Neuronal stem cell (in vitro differentiated cells): ENCODE measurements around the gene EVA1A.
A peak's percentile ranks its signal among the peaks of the same experiment; 100 is the strongest.

Experiments
- DNase-seq: peaks from one replicate; pipeline ENCODE4 v3.0.0-alpha.2; 2013; ENCODE audit warnings: low spot score
- H2AFZ ChIP-seq: one replicate; pipeline ENCODE4 v1.6.1; 2013; ENCODE audit warnings: mild to moderate bottlenecking, low read length, inconsistent platforms
- H2AK5ac ChIP-seq: 2 replicates; pipeline ENCODE4 v1.6.1; 2013; ENCODE audit warnings: low read depth, mild to moderate bottlenecking, inconsistent platforms, low read length, moderate library complexity, mixed read lengths
- H2BK120ac ChIP-seq: 2 replicates; pipeline ENCODE4 v1.6.1; 2013; ENCODE audit warnings: low read depth, mild to moderate bottlenecking, inconsistent platforms, low read length, moderate library complexity, mixed read lengths
- H2BK12ac ChIP-seq: one replicate; pipeline ENCODE4 v1.6.1; 2013; ENCODE audit warnings: low read length, inconsistent platforms
- H2BK15ac ChIP-seq: 2 replicates; pipeline ENCODE4 v1.6.1; 2013; ENCODE audit warnings: mild to moderate bottlenecking, low read length, inconsistent platforms, mixed read lengths
- H2BK5ac ChIP-seq: one replicate; pipeline ENCODE4 v1.6.1; 2013; ENCODE audit warnings: inconsistent platforms, mild to moderate bottlenecking, low read length, moderate library complexity
- H3K14ac ChIP-seq: one replicate; pipeline ENCODE4 v1.6.1; 2013; ENCODE audit warnings: low read length, inconsistent platforms
- H3K18ac ChIP-seq: 2 replicates; pipeline ENCODE4 v1.6.1; 2013; ENCODE audit warnings: low read length, inconsistent platforms
- H3K23ac ChIP-seq: 2 replicates; pipeline ENCODE4 v1.6.1; 2013; ENCODE audit warnings: low read depth, mild to moderate bottlenecking, mixed read lengths, low read length, inconsistent platforms; ENCODE audit not compliant: poor library complexity
- H3K27ac ChIP-seq: replicated peaks from 3 replicates; pipeline ENCODE4 v1.5.1; 2013; ENCODE audit warnings: low read length, inconsistent platforms
- H3K27me3 ChIP-seq, 3 experiments: 2 replicates each; pipeline ENCODE4 v1.6.1; 2013; ENCODE audit warnings: low read length in 3 of 3, mild to moderate bottlenecking in 2 of 3, inconsistent platforms in 1 of 3, low read depth in 1 of 3, mixed read lengths in 1 of 3, moderate library complexity in 1 of 3; ENCODE audit not compliant: control insufficient read depth in 3 of 3, insufficient read depth in 3 of 3
- H3K36me3 ChIP-seq, 2 donors: replicated peaks in 1 of 2; 2 replicates each; pipeline ENCODE4 v1.6.1; 2013; ENCODE audit warnings: low read length in 2 of 2; ENCODE audit not compliant: control insufficient read depth in 2 of 2, insufficient read depth in 2 of 2
- H3K4ac ChIP-seq: 2 replicates; pipeline ENCODE4 v1.6.1; 2013; ENCODE audit warnings: inconsistent platforms, mild to moderate bottlenecking, low read length, moderate library complexity
- H3K4me1 ChIP-seq, 2 donors: 1 replicate in 1 of 2; 2 replicates in 1 of 2; pipeline ENCODE4 v1.6.1; 2013; ENCODE audit warnings: low read length in 2 of 2, low read depth in 1 of 2; ENCODE audit not compliant: control insufficient read depth in 2 of 2, insufficient read depth in 1 of 2
- H3K4me2 ChIP-seq: one replicate; pipeline ENCODE4 v1.6.1; 2013; ENCODE audit warnings: mild to moderate bottlenecking, low read length, inconsistent platforms; ENCODE audit not compliant: insufficient read depth, poor library complexity, severe bottlenecking
- H3K4me3 ChIP-seq, 2 donors: 2 replicates each; pipeline ENCODE4 v1.5.1; 2013; ENCODE audit warnings: low read length in 2 of 2, mild to moderate bottlenecking in 2 of 2, inconsistent platforms in 1 of 2, moderate library complexity in 1 of 2
- H3K79me1 ChIP-seq: one replicate; pipeline ENCODE4 v1.6.1; 2013; ENCODE audit warnings: low read depth, mild to moderate bottlenecking, inconsistent platforms, low read length, moderate library complexity
- H3K9ac ChIP-seq: one replicate; pipeline ENCODE4 v1.6.1; 2013; ENCODE audit warnings: mild to moderate bottlenecking, low read depth, low read length, inconsistent platforms; ENCODE audit not compliant: poor library complexity
- H3K9me3 ChIP-seq, 2 donors: replicated peaks in 1 of 2; 2 replicates each; pipeline versions ENCODE3 to v1.6.1; 2013; ENCODE audit warnings: low read length in 2 of 2, mild to moderate bottlenecking in 2 of 2, inconsistent platforms in 1 of 2, low read depth in 1 of 2, mixed read lengths in 1 of 2, moderate library complexity in 1 of 2; ENCODE audit not compliant: control insufficient read depth in 2 of 2, insufficient read depth in 1 of 2
- H4K8ac ChIP-seq: one replicate; pipeline ENCODE4 v1.6.1; 2013; ENCODE audit warnings: low read depth, mild to moderate bottlenecking, inconsistent platforms, low read length, moderate library complexity
- H4K91ac ChIP-seq: one replicate; pipeline ENCODE4 v1.6.1; 2013; ENCODE audit warnings: low read length, low read depth, mild to moderate bottlenecking, inconsistent platforms; ENCODE audit not compliant: poor library complexity
- WGBS, 2 donors: extraction: QIAGEN DNeasy Blood & Tissue Kit; methylation state at CpG; one replicate each; pipeline ENCODE4 v1.1.7; 2013; ENCODE audit warnings: missing lambda C conversion rate in 2 of 2, mixed read lengths in 1 of 2; ENCODE audit not compliant: insufficient read length in 2 of 2, insufficient replicate concordance in 1 of 2; ENCODE audit errors: extremely low coverage in 2 of 2; 5-methylcytosine and 5-hydroxymethylcytosine counted together

The EVA1A gene

GRCh38 chr2:75497256-75497655 lies 63.5 kb downstream of the EVA1A start:
- H3K27me3 ChIP-seq = no peaks in the 10 kb centered on the region
- no CpG with 5 or more reads among the region's 5 CpGs for WGBS, 2 donors
- H3K9ac ChIP-seq = no peak overlapping the region
- no peak overlapping the region for H4K8ac ChIP-seq
- DNase-seq = no peak
- no peak overlapping the region for H3K18ac ChIP-seq
- no peak overlapping the region for H3K4me2 ChIP-seq
- H2AK5ac ChIP-seq = no peak overlapping the region
- no peak overlapping the region for H3K4me3 ChIP-seq
- no peak overlapping the region for H2BK12ac ChIP-seq
- no peak overlapping the region for H2BK5ac ChIP-seq
- H3K4me1 ChIP-seq = peaks cover 0 to 10% of the 10 kb centered on the region in 2 donors
- H3K27ac ChIP-seq = no peak overlapping the region
- no peak overlapping the region for H4K91ac ChIP-seq
- no peak overlapping the region for H2AFZ ChIP-seq
- H3K9me3 ChIP-seq = no peaks in the 10 kb centered on the region
- H3K4ac ChIP-seq = no peak overlapping the region
- no peak overlapping the region for H3K14ac ChIP-seq
- no peaks in the 10 kb centered on the region for H3K36me3 ChIP-seq
- H2BK15ac ChIP-seq = no peak overlapping the region
- no peaks in the 10 kb centered on the region for H3K79me1 ChIP-seq
- no peak overlapping the region for H2BK120ac ChIP-seq
- H3K23ac ChIP-seq = no peak overlapping the region

DNA sequence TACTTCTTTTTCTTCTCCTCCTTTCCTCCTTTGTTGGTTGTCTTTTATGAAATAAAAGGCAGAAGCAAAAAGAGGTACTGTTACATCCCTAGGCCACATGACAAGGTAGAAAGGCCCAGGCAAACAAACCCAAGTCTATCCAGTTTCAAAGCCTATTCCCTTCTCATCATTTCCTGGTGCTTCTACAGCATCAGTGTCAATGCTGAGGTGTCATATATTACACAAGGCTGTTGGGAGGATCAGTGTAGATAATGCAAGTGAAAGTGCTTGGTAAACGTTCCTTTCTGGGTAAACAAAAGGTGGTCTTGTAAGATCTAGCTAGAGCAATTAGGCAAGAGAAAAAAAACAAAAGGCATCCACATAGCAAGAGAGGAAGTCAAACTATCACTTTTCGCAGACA lies 64.9 kb downstream of the EVA1A start:
- Histone ChIP-seq H2AFZ (no peak overlapping the region), H2AK5ac (no peak overlapping the region), H3K23ac (no peak overlapping the region), H3K79me1 (no peaks in the 10 kb centered on the region), H3K18ac (no peak overlapping the region), H2BK5ac (no peak overlapping the region), H4K8ac (no peak overlapping the region), H3K36me3 (no peaks in the 10 kb centered on the region), H3K4me3 (no peak overlapping the region), H3K27me3 (no peaks in the 10 kb centered on the region), H2BK120ac (no peak overlapping the region), H3K4ac (no peak overlapping the region), H3K4me1 (peaks cover 0 to 3% of the 10 kb centered on the region in 2 donors), H3K27ac (no peak overlapping the region), H2BK12ac (no peak overlapping the region), H4K91ac (no peak overlapping the region), H3K9ac (no peak overlapping the region), H3K9me3 (no peaks in the 10 kb centered on the region), H3K14ac (no peak overlapping the region), H2BK15ac (no peak overlapping the region), H3K4me2 (no peak overlapping the region)
- no peak for DNase-seq
- WGBS, 2 donors = no CpG with 5 or more reads among the region's 2 CpGs

DNA sequence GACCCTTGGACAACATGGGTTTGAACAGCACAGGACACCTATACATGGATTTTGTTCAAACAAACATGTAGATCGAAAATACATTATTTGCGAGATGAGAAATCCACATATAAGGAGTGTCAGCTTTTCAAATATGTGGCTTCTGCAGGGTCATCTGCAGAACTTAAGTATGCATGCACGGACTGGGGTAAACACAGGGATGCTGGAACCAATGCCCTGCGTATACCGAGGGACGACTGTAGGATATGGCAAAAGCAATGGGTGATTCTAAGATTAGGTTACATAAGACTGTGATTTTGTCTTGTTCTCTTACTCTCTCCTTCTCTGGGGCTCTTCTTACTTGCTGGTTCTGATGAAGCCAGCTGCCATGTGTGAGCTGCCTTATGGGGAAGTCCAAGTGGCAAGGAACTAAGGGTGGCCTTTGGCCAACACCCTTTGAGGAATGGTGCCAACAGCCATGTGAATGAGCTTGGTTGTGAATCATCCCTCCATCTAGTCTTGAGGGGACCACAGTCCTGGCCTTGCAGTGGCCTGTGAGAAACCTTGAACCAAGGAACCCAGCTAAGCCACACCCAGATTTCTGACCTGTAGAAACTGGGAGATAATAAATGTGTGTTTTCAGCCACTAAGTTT lies 66.5 kb downstream of the EVA1A start:
- Histone ChIP-seq H3K4ac (no peak overlapping the region), H3K9ac (no peak overlapping the region), H2BK12ac (no peak overlapping the region), H2AFZ (no peak overlapping the region), H3K9me3 (no peaks in the 10 kb centered on the region), H2BK15ac (no peak overlapping the region), H4K91ac (no peak overlapping the region), H3K79me1 (no peaks in the 10 kb centered on the region), H3K4me2 (no peak overlapping the region), H2AK5ac (no peak overlapping the region), H4K8ac (no peak overlapping the region), H3K36me3 (no peaks in the 10 kb centered on the region), H3K18ac (no peak overlapping the region), H2BK120ac (no peak overlapping the region), H3K4me1 (no peaks in the 10 kb centered on the region), H3K4me3 (no peak overlapping the region), H3K27me3 (no peaks in the 10 kb centered on the region), H3K14ac (no peak overlapping the region), H3K23ac (no peak overlapping the region), H3K27ac (no peak overlapping the region), H2BK5ac (no peak overlapping the region)
- DNase-seq = no peak
- no CpG with 5 or more reads among the region's 6 CpGs for WGBS, 2 donors

DNA sequence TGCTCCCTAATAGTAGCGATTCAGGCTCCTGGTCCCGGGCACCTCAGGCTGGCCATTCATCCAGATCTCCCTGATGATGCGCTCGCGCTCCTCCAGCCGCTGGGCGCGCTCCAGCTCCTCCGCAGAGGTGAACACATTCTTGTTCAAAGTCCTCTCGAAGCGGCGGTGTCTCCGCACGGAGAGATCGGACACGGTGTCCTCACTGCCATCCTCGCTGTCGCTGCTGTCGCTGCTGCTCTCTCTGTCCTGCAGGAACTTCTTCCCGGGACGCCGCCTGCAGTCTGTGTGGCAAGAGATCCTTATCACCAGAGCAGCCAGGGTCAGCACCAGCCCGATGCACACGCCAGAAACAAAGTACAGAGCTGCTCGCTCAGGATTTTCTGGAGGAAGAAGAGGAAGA lies 67.5 kb downstream of the EVA1A start:
- Histone ChIP-seq H2BK15ac (no peak overlapping the region), H3K4me1 (no peaks in the 10 kb centered on the region), H2BK120ac (no peak overlapping the region), H2AK5ac (no peak overlapping the region), H3K27me3 (no peaks in the 10 kb centered on the region), H2BK5ac (no peak overlapping the region), H4K91ac (no peak overlapping the region), H3K27ac (no peak overlapping the region), H3K4me3 (no peak overlapping the region), H3K4me2 (no peak overlapping the region), H3K4ac (no peak overlapping the region), H2AFZ (no peak overlapping the region), H3K9ac (no peak overlapping the region), H3K14ac (no peak overlapping the region), H3K36me3 (no peaks in the 10 kb centered on the region), H4K8ac (no peak overlapping the region), H3K23ac (peak overlapping the region; percentile 1), H3K79me1 (no peaks in the 10 kb centered on the region), H3K18ac (peak overlapping the region; percentile 48), H2BK12ac (no peak overlapping the region), H3K9me3 (no peaks in the 10 kb centered on the region)
- DNase-seq = no peak
- WGBS, 2 donors = no CpG with 5 or more reads among the region's 25 CpGs
